ENCODE results near the gene KLHL6.
"Not testable (repeated sequence)": the region's sequence is repeated elsewhere in the genome, so short reads cannot be mapped to it uniquely, and the experiment has no call there.

Gene KLHL6

DNA sequence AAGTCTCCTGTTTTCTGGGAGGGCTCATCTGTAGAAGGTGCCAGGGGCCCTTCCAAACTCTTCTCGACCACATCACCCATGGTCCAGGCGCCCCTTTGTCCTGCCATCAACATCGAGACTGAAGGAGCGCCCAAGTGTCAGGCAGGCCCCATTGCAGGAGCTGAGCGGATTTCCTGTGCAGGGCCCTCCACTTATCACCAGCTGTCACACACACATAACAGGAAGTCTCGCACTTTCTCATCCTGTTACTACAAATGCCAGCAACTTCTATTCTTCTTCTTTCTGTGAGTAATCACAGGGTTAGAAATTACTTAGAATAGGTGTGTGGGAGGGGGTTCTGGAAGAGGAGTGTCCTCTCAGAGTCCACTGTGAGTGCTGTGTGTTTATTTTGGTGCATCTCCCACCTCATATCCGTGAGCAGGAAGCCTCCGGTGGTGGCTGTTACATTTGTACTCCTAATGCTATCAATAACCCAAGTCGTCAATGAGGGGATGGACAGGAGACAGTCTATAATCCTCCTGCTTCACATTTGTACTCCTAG, at the start of gene KLHL6:
TSS of gene KLHL6 (minus strand) at position 166 of the 541 bp plus-strand sequence. CDS start at position 113, 53 bp downstream.
- peak; percentile 41 to 69 for DNase-seq (ENCODE audit: low read depth in 1 of 2, low spot score in 1 of 2)

DNA sequence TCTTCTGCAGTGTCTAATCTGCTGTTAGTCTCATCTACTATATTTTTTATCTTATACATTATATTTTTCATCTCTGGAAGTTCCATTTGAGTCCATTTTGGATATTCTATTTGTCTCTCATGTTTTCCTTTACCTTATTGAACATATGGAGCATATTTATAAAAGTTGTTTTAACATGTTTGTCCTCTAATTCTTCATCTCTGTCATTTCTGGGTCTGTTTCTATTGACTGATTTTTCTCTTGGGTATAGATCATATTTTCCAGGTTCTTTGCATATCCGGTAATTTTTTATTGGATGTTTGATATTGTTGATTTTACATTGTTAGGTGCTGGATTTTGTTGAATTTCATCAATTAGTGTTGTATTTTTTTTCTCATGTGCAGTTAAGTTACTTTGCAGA, 42.5 kb upstream of the KLHL6 start:
- no peak for DNase-seq (ENCODE audit: low read depth in 1 of 2, low spot score in 1 of 2)

DNA sequence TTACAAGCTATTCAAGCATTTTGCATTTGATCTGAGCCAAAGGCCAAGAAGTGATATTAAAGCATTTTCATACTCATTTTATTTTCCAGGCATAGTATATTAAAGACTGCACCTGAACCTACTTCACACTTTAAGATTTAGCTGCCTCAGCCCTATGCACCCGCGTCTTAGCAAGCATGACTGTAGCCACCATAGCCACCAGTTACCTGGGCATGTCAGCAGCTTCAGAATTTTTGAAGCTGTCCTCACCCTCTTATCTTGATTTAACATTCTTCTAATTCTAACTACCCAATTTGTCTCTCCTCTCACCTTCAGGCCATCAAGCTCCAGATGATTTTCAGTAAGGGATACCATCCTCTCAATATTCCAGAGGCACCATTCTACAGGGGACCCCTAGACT, 39.1 kb upstream of the KLHL6 start:
- DNase-seq (ENCODE audit: low read depth in 1 of 2, low spot score in 1 of 2): no peak

- DNase-seq (ENCODE audit: low read depth in 1 of 2, low spot score in 1 of 2): no peak
Observed at GRCh38 chr3:183592821-183593220, 37.3 kb upstream of the KLHL6 start.

DNA sequence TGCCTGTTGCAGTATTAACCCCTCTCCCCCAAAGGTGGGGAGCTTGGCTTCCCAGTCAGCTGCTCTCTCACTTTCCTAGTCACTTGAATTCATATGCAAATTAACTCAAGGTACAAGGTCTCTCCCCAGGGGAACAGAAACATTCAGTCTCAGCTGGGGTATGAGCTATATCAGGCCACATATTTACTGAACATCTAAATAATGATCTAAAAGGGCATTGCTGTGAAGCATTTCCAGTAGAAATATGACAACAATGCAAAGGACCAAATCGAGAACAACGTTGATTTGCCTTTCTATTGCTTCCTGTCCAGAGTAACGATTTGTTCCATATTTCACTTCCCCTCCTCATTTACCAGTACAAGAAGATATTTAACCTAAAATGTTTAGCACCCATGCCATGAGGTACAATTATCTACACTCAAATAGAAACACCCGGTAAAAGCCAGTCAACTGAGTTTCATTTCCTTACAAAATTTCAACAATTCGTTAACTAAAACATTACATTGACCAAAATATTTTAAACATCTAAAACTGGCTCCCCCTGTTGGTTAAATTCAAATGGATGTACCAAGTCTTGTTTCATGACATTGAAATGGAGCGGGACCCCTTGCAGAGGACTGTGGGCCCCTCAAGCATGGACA, 36.5 kb upstream of the KLHL6 start:
- no peak for DNase-seq (ENCODE audit: low read depth in 1 of 2, low spot score in 1 of 2)

- no peak for DNase-seq (ENCODE audit: low read depth in 1 of 2, low spot score in 1 of 2)
Observed at GRCh38 chr3:183590442-183590841, 34.9 kb upstream of the KLHL6 start.

DNA sequence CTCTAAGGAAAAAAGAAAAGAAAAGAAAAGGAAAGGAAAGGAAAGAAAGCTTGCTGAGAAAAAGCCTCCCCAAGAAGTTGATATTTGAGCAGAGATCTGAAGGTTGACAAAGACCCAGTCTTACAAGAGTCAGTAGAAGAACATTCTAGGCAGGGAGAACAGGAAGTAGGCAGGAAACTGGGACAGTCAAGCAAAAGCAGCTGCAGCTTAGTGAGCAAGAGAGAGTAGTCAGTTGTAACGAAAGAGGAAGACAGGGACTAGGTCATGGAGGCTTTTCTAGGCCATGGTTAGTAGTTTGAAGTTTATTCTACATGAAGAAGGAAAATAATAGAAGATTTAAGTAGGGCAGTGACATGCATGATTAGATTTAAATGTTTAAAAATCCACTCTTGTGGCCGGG, 31.8 kb upstream of the KLHL6 start:
- no peak for DNase-seq (ENCODE audit: low read depth in 1 of 2, low spot score in 1 of 2)

DNA sequence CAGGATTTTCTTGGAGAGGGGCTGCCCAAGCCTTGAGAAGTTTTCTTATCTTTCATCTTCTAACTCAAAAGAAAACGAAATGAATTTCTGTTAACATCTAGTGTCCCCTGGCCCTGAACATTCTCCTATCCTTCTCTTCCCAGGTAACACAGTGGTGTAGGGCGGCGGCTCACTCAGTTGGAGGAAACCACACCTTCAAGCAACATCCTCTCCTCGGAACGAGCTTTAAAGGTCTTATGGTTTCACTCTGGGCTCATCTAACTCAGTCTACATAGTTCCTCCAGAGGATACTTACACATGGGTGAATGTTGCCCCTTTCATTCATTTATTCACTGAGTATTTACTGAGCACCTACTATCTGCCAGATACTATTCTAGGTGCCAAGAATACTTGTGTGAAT, 31.0 kb upstream of the KLHL6 start:
- DNase-seq (ENCODE audit: low read depth in 1 of 2, low spot score in 1 of 2): no peak

- DNase-seq (ENCODE audit: low read depth in 1 of 2, low spot score in 1 of 2): no peak
Observed at GRCh38 chr3:183584914-183585280, 29.4 kb upstream of the KLHL6 start.

GRCh38 chr3:183584246-183584913, 28.9 kb upstream of the KLHL6 start:
- no peak for DNase-seq (ENCODE audit: low read depth in 1 of 2, low spot score in 1 of 2)

DNA sequence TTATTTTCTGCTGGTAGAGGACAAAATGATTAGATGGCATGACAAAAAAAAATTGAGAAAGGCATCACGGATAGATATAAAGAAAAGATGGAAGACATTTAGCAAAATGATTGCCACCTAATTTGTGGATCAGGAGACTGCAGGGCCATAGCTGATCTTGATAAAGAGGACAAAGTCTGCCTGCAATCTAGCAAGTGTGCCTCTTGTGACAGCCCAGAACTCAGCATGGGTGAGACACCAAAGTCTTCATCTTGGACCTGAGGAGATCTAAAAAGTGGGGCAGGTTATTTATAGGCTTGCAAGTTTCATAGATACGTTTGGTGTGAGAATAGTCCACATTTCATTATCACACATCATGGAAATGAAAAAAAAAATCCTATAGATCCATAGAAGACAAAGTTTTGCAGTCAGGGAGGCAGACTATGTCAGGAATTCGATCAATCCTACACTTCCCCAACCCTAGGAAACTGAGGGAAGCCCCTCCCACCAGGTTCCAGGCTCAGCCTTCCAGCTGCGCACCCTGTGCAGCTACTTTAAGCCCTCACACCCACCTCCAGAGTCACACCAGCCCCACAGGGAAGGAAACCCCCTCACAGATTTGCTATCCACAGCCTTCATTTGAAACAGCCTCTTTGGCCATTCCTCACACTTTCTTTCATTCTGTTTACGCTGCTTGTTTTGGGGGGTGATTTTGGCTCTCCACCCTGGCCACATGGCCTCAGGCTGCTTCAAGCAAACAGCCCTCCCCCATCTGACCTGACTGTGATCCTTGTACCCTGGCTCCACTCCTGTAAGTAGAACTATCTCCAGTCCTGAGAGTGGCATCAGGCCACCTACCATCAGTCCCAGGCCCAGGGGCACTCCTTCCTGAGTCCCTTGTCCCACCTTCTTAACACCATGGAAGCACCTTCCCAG, 28.1 kb upstream of the KLHL6 start:
- no peak for DNase-seq (ENCODE audit: low read depth in 1 of 2, low spot score in 1 of 2)

GRCh38 chr3:183582161-183582560, 26.7 kb upstream of the KLHL6 start:
- DNase-seq (ENCODE audit: low read depth in 1 of 2, low spot score in 1 of 2): no peak

- DNase-seq (ENCODE audit: low read depth in 1 of 2, low spot score in 1 of 2): no peak
Observed at GRCh38 chr3:183581496-183582155, 26.1 kb upstream of the KLHL6 start.

- no peak for DNase-seq (ENCODE audit: low read depth in 1 of 2, low spot score in 1 of 2)
Observed at GRCh38 chr3:183579967-183580900, 24.7 kb upstream of the KLHL6 start.

DNA sequence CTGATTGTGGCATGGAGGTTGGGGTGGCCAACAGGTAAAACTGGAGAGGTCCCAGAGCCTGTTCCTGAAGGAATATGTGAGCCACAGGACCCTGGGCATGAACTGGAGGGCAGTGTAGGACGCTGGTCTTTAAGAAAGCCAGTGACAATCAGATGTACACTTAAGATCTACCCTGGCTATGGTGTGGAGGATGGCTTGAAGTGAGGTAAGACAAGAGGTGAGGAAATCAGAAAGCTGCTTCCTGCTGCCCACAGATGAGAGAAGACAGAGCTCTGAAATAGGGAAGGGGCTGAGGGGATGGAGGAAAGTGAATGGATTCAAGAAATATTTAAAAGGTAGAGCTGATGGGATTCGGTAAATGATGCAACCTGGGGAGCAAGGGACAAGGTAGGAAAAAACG, 22.7 kb upstream of the KLHL6 start:
- no peak for DNase-seq (ENCODE audit: low read depth in 1 of 2, low spot score in 1 of 2)

DNA sequence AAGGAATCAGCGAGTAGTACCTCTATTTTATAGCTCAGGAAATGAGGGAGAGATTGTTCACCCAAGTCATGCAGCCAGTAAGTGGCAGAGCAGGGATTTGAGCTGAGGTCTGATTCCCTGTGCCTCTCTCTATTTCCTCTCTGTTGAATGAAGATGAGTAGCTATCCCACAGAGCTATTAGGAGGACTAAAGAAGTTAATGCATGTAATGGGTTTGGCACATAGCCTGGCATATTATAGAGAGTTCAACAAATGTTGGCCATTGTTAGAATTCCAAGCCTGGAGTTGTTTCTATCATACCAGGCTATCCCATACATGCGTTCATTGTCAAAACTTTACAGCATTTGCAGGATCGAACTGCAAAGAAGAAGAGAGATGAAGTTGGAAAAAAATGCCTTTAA, 21.8 kb upstream of the KLHL6 start:
- DNase-seq (ENCODE audit: low read depth in 1 of 2, low spot score in 1 of 2): no peak

GRCh38 chr3:183576487-183577107, 21.1 kb upstream of the KLHL6 start:
- DNase-seq (ENCODE audit: low read depth in 1 of 2, low spot score in 1 of 2): no peak

- DNase-seq (ENCODE audit: low read depth in 1 of 2, low spot score in 1 of 2): no peak
Observed at GRCh38 chr3:183572935-183573334, 17.4 kb upstream of the KLHL6 start.

DNA sequence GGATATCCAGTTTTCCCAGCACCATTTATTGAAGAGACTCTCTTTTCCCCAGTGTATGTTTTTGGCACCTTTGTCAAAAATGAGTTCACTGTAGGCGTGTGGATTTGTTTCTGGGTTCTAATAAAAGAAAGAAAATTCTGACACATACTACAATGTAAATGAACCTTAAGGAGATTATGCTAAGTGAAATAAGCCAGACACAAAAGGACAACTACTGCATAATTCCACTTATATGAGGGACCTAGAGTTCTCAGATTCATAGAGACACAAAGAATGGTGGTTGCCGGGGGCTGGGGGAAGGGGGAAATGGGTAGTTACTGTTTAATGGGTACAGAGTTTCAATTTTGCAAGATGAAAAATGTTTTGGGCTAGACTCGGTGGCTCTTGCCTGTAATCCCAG, 14.7 kb upstream of the KLHL6 start:
- DNase-seq (ENCODE audit: low read depth in 1 of 2, low spot score in 1 of 2): not testable (repeated sequence)

DNA sequence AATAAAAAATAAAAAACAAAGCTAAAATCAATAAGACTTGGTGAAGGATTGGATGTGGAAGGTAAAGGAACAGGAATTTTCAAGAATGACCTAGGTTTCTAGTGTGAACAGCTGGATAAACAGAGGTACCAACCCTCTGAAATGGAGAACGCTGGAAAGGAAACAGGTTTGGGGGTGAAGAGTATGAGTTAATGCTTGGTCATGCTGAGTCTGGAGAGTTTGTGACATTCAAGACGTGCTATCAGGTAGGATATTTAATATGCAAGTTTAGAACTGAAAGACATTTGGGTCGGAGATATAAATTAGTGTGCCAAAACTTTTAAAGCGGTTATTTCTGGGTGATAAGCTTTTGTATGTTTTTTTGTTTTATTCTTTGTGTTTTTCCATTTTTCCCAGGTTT, 11.4 kb upstream of the KLHL6 start:
- no peak for DNase-seq (ENCODE audit: low read depth in 1 of 2, low spot score in 1 of 2)
